GM18517 (cell line): Measurements from ENCODE around the gene SEMA4F.

Source experiments
- ATAC-seq: cut with Tn5 transposase; IDR thresholded peaks from one replicate; pipeline ENCODE4 v1.9.1; 2021; ENCODE audit warnings: mild to moderate bottlenecking, moderate library complexity; ENCODE audit not compliant: unreplicated experiment

Gene SEMA4F

DNA sequence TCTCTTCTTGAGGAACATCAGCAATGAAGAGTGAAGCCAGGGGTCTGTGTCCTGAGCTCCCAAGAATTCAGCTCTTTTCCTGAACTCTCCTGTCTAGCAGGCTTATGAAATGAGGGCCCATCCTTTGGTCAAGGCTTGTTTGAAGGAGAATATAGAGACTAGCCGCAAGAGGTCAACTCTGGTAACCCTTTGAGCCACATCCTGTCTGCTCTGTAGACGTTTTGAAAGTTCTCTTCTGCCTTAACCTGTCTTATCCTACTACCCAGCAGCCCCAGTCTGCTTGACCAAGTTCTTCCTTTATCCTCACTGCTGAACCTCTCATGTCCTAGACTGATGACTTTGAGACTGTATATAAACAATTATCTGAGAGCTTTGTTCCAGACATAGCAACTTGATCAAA, 5.4 kb downstream of the SEMA4F start:
- ATAC-seq: no peak

GRCh38 chr2:74668087-74668486, 14.0 kb downstream of the SEMA4F start:
- no peak for ATAC-seq

DNA sequence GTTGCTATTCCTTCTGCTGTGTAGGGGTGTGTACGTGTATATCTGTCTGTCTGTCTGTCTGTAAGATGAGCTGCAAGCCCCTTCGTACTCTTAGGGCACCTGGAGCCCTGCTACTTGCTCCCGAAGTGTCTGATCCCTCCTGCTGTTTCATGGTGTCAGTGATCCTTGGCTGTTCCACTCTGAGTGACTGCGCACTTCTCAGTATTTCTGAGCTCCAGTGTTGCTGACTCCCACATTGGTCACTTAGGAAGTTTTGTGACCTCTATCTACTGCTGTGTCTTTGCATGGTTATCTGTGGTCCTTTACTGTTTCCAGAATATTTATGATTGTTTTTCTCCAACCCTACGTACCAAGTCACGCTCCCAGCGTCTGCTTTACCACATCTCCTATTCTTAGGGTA, 16.2 kb downstream of the SEMA4F start:
- no peak for ATAC-seq

DNA sequence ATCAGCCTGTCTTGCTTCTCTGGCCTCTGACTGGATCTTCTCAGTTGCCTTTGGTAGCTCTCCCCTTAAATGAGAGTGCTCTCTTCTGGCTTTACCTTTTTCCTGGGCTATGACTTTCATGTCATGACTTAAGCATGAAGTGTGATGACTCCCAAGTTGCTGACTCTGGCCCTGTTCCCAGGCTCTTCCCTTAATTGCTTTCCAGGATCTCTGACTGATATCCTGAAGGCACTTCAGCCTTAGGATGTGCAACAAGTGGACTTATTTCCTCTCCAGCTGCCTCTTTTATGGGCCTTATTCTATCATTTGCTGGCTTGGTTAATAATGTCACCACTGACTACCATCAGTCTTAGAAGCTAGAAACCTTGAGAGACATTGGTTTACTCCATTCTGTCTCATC, 17.4 kb downstream of the SEMA4F start:
- no peak for ATAC-seq

- ATAC-seq: no peak
Observed at GRCh38 chr2:74673826-74674528, 19.9 kb downstream of the SEMA4F start.

DNA sequence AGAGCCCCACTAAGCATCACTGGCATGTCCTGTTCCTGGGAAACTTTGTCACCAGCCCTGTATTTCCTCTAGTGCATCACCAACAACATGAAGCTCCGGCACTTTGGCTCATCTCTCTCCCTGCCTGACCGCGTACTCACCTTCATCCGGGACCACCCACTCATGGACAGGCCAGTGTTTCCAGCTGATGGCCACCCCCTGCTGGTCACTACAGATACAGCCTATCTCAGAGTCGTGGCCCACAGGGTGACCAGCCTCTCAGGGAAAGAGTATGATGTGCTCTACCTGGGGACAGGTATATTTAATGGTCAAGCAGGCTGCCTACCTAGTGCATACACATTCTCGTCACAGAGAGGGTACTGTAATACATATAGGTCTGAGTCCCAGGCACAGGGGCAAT, 21.0 kb downstream of the SEMA4F start:
- no peak for ATAC-seq

DNA sequence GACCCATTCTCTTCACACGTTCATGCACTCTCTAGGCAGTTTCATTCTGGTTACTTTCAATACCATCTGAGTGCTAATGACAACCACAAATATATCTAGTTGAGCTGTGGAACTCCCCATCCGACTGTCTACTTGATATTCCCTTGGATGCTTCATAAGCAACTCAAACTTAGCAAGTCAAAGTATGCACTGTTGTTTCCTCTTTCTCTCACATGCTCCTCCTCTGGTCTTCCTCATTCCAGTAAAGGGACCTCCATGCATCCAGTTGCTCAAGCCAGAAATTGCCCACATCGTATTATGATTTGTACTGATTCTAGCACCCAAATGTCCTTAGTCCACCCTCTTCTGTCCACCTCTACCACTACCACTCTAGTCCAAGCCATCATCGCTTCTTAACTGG, 22.3 kb downstream of the SEMA4F start:
- ATAC-seq: no peak

DNA sequence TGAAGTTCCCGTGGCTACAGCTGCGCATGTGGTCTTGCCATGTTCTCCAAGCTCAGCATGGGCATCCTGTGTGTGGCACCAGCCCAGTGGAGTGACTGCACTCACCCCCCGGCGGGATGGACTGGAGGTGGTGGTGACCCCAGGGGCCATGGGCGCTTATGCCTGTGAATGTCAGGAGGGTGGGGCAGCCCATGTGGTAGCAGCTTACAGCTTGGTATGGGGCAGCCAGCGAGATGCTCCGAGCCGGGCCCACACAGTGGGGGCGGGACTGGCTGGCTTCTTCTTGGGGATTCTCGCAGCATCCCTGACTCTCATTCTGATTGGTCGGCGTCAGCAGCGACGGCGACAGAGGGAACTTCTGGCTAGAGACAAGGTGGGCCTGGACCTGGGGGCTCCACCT, 25.6 kb downstream of the SEMA4F start:
- ATAC-seq: no peak

GRCh38 chr2:74682501-74682900, 28.5 kb downstream of the SEMA4F start:
- no peak for ATAC-seq

DNA sequence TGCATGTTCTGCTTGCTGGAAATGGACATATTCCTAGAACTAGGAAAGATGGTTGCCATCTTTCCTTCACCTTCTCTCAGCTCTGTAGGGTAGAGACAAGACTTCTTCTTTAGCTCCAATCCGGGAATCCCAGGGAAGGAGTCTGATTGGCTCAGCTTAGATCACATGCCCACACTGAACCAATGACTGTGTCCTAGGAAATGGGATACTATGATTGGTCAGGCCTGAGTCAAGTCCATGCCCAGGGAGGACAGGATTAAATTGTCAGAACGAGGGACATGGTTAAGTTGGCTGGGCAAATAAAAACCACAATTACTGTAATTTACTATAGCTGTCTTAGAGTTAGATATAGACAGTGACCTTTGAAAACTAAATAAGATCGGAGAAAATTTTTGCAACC, 31.4 kb downstream of the SEMA4F start:
- no peak for ATAC-seq

- ATAC-seq: no peak
Observed at GRCh38 chr2:74688881-74689280, 34.8 kb downstream of the SEMA4F start.

DNA sequence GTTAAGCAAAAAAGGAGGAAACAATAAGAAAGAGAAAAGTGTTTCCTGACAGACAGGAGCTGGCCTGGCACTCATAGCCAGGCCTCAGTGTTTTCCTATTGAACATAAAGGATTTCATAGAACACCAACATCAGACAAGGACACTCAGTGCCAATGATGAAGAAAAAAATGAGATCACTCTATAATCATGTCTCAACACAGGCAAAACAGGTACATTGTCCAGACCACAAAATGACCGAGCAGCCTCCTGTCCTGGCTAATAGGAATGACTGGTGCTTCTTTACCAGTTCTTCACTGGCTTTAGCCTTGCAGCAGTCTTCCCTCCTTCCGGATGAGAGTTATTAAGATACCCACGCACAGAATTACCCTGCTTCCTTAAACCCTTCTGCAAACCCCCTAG, 35.6 kb downstream of the SEMA4F start:
- no peak for ATAC-seq

- peak; percentile 85 for ATAC-seq
Observed at GRCh38 chr2:74690571-74690970, 36.5 kb downstream of the SEMA4F start.

GRCh38 chr2:74691929-74692328, 37.9 kb downstream of the SEMA4F start:
- ATAC-seq: no peak

- ATAC-seq: no peak
Observed at GRCh38 chr2:74693213-74693612, 39.2 kb downstream of the SEMA4F start.

DNA sequence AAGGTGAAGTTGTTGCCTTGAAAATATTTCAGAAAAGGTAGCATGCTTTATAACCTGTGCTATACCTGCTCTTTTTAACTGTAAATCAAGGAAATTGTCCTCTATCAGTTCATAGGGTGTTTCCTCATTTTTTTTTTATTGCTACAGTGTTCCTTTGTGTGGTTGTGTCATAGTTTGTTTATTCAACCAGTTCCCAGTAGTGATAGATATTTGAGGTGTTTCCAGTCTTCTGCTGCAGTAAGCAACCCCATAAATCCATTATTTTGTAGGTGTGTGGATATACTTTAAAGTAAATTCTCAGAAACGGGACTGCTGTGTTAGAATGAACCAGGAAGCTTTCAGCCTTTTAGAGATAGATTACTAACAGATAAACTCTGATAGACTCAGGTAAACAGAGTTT, 39.6 kb downstream of the SEMA4F start:
- no peak for ATAC-seq

GRCh38 chr2:74694281-74694680, 40.2 kb downstream of the SEMA4F start:
- no peak for ATAC-seq

GRCh38 chr2:74695663-74696062, 41.6 kb downstream of the SEMA4F start:
- ATAC-seq: no peak

DNA sequence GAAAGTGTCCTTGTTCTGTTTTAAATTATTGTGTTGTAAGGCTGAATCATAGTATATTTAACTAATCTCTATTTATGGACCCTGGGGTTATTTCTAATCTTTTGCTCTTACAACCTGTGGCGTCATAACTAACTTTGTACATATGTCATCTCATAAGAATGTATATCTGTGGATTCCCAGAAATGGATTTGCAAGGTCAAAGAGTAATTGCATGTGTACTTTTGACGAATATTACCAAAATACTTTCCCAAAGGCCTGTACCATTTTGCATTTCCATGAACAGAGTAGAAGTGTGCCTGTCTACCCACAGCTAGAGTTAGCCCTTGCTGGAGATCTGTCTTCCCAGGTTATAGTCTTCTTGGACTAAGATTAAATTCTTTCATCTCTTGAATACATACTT, 42.8 kb downstream of the SEMA4F start:
- ATAC-seq: no peak

- ATAC-seq: no peak
Observed at GRCh38 chr2:74700643-74701372, 46.8 kb downstream of the SEMA4F start.

DNA sequence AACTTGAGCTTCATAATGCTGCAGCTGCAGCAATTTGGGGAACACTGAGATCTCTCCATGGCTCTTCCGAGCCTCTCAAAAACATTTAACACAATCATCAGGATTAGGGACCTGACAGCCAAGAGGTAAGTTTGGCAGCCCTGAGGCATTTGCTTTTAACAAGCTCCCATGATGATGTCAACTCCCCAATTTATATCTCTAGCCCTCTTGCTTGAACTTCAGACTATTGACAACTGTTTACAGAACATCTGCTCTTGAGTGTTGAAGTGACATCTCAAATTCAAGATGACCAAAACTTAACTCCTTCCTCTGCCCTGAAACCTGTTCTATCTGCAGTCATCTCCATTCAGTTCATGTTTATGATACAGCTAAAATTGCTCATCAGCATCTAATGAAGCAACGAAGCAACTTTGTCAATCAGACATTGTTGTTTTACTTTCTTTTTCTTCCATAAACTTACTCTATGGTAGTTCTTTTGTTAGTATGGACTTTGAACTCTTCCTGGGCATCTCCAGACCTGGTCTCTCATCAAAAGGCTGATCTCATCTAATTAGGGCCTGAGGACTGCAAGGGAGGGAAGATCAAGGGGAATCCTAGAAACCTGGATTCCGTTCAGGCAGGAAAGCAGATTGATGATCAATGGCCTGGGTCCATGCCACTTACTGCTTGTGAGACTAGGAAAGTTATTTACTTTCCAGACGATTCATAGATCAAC, 48.1 kb downstream of the SEMA4F start:
- ATAC-seq: no peak

GRCh38 chr2:74703373-74703772, 49.3 kb downstream of the SEMA4F start:
- no peak for ATAC-seq
